A673 (cell line): ENCODE measurements around the gene CFAP206.

Experiments
- EZH2 ChIP-seq: fragments of 200-600 bp; sonication (generic); IDR thresholded peaks from 2 replicates; pipeline ENCODE4 v1.6.1; 2017; ENCODE audit warnings: borderline replicate concordance, low read depth, mild to moderate bottlenecking, mixed read lengths, antibody characterized with exemption, low read length; ENCODE audit not compliant: poor library complexity, severe bottlenecking
- TF ChIP-seq, protein P1 (sequence below): fragments of 300-800, 200-600 bp; sonication (generic); conservative IDR thresholded peaks from 2 replicates; pipeline ENCODE4 v1.5.1; 2017; ENCODE audit warnings: low read depth, mild to moderate bottlenecking, antibody characterized with exemption, low read length, moderate library complexity, mixed read lengths

DNA sequence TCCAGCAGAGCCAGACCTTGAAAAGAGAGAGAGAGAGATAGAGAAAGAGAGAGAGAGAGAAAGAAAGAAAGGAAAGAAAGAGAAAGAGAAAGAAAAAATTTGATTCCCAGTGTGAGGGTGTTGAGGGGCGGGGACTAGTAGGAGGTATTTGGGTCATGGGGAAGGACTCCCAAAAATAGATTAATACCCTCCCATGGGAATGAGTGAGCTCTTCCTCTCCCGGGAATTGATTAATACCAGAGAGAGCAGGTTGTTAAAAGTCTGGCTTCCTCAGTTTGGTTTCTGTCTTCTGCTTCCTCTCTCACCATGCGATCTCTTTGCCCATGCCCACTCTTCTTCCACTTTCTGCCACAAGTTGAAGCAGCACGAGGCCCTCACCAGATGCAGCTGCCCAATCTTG is 28.8 kb upstream of the CFAP206 start:
- TF ChIP-seq, protein P1, sequence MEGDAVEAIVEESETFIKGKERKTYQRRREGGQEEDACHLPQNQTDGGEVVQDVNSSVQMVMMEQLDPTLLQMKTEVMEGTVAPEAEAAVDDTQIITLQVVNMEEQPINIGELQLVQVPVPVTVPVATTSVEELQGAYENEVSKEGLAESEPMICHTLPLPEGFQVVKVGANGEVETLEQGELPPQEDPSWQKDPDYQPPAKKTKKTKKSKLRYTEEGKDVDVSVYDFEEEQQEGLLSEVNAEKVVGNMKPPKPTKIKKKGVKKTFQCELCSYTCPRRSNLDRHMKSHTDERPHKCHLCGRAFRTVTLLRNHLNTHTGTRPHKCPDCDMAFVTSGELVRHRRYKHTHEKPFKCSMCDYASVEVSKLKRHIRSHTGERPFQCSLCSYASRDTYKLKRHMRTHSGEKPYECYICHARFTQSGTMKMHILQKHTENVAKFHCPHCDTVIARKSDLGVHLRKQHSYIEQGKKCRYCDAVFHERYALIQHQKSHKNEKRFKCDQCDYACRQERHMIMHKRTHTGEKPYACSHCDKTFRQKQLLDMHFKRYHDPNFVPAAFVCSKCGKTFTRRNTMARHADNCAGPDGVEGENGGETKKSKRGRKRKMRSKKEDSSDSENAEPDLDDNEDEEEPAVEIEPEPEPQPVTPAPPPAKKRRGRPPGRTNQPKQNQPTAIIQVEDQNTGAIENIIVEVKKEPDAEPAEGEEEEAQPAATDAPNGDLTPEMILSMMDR: no peak
- TF ChIP-seq EZH2: no peak
